Measurements from ENCODE around the gene SLC1A5. TPM values are rescaled to one million over a fixed set of nuclear protein-coding genes. Genes with fewer than 3 reads are reported as not detected.
"Not testable (repeated sequence)": the region's sequence is repeated elsewhere in the genome, so short reads cannot be mapped to it uniquely, and the experiment has no call there.

The SLC1A5 gene
- 344 TPM for total RNA-seq

- peak; percentile 99 for DNase-seq (ENCODE audit: low spot score)
These were observed at the start of gene SLC1A5 for GRCh38 chr19:46788262-46788967. SLC1A5 (minus strand) TSS chr19:46788594; CDS start chr19:46787965, 629 bp downstream.

- DNase-seq (ENCODE audit: low spot score), result no peak
These were observed 49.8 kb upstream of the SLC1A5 start for GRCh38 chr19:46838160-46838559.

GRCh38 chr19:46834984-46835383, 46.6 kb upstream of the SLC1A5 start:
- DNase-seq (ENCODE audit: low spot score), result no peak

GRCh38 chr19:46834121-46834520, 45.7 kb upstream of the SLC1A5 start:
- DNase-seq (ENCODE audit: low spot score), result no peak

- DNase-seq (ENCODE audit: low spot score), result no peak
These were observed 42.5 kb upstream of the SLC1A5 start for GRCh38 chr19:46830864-46831263.

- DNase-seq (ENCODE audit: low spot score), result no peak
These were observed 40.1 kb upstream of the SLC1A5 start for GRCh38 chr19:46828484-46828883.

- no peak for DNase-seq (ENCODE audit: low spot score)
These were observed 37.3 kb upstream of the SLC1A5 start for GRCh38 chr19:46825731-46826055.

- DNase-seq (ENCODE audit: low spot score), result no peak
These were observed 36.7 kb upstream of the SLC1A5 start for GRCh38 chr19:46824890-46825730.

- DNase-seq (ENCODE audit: low spot score), result no peak
These were observed 34.7 kb upstream of the SLC1A5 start for GRCh38 chr19:46823049-46823448.

GRCh38 chr19:46822410-46822787, 34.0 kb upstream of the SLC1A5 start:
- not testable (repeated sequence) for DNase-seq (ENCODE audit: low spot score)

- DNase-seq (ENCODE audit: low spot score), result no peak
These were observed 33.4 kb upstream of the SLC1A5 start for GRCh38 chr19:46821512-46822409.

- no peak for DNase-seq (ENCODE audit: low spot score)
These were observed 30.4 kb upstream of the SLC1A5 start for GRCh38 chr19:46818812-46819211.

- no peak for DNase-seq (ENCODE audit: low spot score)
These were observed 27.6 kb upstream of the SLC1A5 start for GRCh38 chr19:46815833-46816627.

- DNase-seq (ENCODE audit: low spot score), result peak; percentile 83
These were observed 25.5 kb upstream of the SLC1A5 start for GRCh38 chr19:46813839-46814358.

- peak; percentile 60 for DNase-seq (ENCODE audit: low spot score)
These were observed 24.8 kb upstream of the SLC1A5 start for GRCh38 chr19:46812977-46813838.

GRCh38 chr19:46809534-46810272, 21.3 kb upstream of the SLC1A5 start:
- DNase-seq (ENCODE audit: low spot score), result no peak

GRCh38 chr19:46806656-46807055, 18.3 kb upstream of the SLC1A5 start:
- DNase-seq (ENCODE audit: low spot score), result no peak

GRCh38 chr19:46804432-46804831, 16.0 kb upstream of the SLC1A5 start:
- not testable (repeated sequence) for DNase-seq (ENCODE audit: low spot score)

- no peak for DNase-seq (ENCODE audit: low spot score)
These were observed 15.2 kb upstream of the SLC1A5 start for GRCh38 chr19:46803555-46803954.

Data from ureter (tissue), 1 donor.